Stimulated activated CD4-positive, alpha-beta T cell treated with anti-CD3 and anti-CD28 coated beads, Interleukin-12 subunit alpha, Interleukin-12 subunit beta, amount 100 ng/mL, for 24 hours (primary cell): ENCODE measurements around the gene TMEM86A.
A peak's percentile ranks its signal among the peaks of the same experiment; 100 is the strongest.

Experiments
- DNase-seq, 2 experiments: peaks; one replicate each; pipeline ENCODE4 v3.0.0-alpha.2; 2020; ENCODE audit warnings: low read depth in 2 of 2

TMEM86A gene

DNA sequence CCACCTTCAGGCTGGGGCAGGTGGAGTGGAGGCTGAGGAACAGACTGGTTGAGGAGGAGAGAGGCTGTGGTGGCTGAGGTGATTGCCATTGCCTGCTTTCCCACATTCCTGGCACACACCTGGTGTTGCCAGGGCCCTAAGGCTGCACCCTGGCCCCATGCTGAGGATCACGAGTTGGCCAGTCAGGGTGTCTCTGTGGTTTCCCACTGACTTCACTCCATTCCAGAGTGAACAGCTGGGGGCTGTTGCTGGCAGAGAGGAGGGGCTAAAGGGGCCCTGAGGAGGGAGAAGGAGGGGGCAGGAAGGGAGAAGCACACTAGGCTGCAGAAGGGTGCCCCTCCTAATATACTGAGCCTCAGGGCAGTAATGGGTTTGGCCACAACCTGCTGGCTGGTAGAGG is 1.8 kb downstream of the TMEM86A start:
- no peak for DNase-seq

- no peak for DNase-seq
Measured at GRCh38 chr11:18700872-18701271, 2.3 kb downstream of the TMEM86A start.

- no peak for DNase-seq
Measured at GRCh38 chr11:18701614-18702216, 3.1 kb downstream of the TMEM86A start.

DNA sequence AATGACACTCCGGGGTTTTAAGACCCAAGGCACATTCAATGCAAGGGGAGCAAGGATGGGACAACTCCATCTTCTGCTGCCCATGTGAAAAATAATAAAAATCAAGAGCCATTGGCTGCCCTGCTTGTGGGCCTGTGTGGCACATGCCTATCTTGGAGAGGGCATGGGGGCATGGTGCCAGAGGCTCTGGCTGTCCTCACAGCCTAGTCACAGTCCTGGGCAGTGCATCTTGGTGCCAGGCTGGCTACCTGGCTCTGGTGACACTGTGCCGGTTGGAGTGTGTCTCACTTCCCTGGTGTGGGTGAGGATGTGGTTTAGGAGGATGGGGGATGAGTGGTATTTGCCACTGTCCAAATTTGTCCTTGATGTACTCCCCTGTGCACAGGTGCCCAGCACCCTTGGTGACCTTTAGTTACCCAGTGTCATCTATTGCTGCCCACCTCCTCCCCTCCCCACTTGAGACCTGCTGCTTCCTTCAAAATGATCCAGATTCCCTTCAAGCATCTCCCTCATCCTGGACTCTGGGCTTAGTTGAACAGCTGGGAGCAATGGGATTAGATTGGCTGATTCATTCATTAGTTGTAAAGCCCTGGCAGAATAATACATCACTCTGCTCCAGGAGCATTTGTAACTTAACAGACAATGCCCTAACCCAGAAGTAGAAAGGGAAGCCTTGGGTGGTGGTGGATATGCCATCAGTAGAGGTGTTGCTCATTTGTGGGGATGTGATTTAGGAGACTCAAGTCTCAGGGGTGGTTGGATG is 4.6 kb downstream of the TMEM86A start:
- DNase-seq, result no peak

GRCh38 chr11:18704045-18704645 is 5.6 kb downstream of the TMEM86A start:
- no peak for DNase-seq

- DNase-seq, result no peak
Measured at GRCh38 chr11:18704698-18705097, 6.1 kb downstream of the TMEM86A start.

- peak in 1 of 2 experiments; percentile 14 for DNase-seq
Measured at GRCh38 chr11:18705651-18706281, 7.2 kb downstream of the TMEM86A start.

DNA sequence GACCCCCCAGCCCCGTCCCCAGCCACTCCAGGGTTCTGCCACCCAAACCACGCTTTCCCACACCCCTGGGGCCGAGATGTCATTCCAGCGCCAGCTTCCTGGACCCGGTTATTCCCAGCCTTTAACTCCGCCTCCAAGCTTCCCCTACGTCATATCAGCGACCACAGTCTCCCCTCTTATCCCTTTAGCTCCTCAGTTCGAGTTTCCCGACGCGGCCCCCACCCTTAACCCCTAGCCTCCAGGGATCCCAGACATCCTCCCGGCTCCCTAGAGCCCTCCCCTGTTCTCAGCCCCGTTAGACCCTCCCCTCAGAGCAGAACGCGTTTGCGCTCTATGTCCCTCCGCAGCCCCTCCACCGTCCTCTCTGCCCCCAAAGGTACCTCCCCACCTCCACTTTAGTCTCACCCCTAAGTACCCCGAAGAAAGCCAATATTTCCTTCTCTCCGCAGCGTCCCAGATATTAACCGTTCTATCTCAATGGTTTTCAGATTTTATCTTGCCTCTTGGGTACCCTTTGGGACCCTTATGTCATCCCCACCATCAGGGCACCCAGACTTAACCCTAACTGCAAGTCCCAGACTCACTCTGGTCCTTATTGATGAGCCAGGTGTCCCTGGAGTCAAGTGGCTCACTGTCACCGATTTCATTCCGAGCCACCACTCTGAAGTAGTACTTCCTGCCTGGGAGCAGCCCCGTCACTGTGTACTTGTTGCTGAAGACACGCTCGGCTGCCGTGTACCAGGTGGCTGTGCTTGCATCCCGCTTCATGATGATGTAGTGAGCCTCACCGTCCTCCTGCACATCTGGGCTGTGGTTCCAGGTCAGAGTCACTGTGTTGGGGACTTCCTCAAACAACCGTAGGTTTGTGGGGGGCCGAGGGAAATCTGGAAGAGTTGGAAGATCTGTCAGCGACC is 8.0 kb downstream of the TMEM86A start:
- DNase-seq, result peak in 1 of 2 experiments; percentile 17

GRCh38 chr11:18707811-18708340 is 9.3 kb downstream of the TMEM86A start:
- DNase-seq, result no peak

DNA sequence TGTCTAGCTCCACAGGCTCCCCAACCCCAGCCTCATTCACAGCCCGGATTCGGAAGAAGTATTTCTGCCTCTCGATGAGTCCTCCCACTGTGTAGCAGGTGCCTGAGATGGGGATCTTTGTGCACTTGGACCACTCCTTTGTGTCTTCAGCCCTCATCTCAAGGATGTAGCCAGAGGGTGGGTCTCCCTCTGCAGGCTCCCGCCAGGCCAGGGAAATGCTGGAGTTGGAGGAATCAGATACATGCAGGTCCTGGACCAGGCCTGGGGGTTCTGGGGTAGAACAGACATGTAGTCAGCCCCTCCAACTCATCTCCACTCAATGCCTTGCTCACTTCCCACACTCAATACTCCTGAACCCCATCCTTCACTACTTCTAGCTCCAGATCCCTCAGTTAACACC is 10.8 kb downstream of the TMEM86A start:
- DNase-seq, result no peak

DNA sequence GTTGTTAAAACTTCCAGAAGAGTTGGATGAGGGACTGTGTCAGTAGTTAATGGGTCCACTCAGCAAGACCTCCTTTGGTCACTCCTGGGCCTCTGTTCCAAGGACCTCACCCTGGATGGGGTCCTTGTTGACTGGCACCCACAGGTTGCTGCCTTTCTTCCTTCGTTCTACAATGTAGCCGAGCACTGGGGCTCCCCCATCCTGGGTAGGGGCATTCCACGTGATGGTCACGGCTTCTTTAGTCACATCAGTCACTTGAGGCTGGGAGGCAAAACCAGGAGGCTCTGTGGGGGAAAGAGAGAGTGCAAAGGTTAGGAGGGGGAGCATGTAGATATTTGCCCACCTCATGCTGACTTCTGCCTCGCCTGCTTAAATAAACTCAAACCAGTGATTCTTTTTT is 12.0 kb downstream of the TMEM86A start:
- DNase-seq, result no peak

GRCh38 chr11:18713646-18714442 is 15.3 kb downstream of the TMEM86A start:
- DNase-seq, result no peak

GRCh38 chr11:18714443-18714780 is 15.8 kb downstream of the TMEM86A start:
- no peak for DNase-seq

- no peak for DNase-seq
Measured at GRCh38 chr11:18715476-18715875, 16.9 kb downstream of the TMEM86A start.

- DNase-seq, result no peak
Measured at GRCh38 chr11:18720091-18720807, 21.7 kb downstream of the TMEM86A start.

GRCh38 chr11:18720808-18721560 is 22.4 kb downstream of the TMEM86A start:
- peak; percentile 66 to 83 for DNase-seq

GRCh38 chr11:18721561-18722292 is 23.1 kb downstream of the TMEM86A start:
- DNase-seq, result peak in 1 of 2 experiments; percentile 45

DNA sequence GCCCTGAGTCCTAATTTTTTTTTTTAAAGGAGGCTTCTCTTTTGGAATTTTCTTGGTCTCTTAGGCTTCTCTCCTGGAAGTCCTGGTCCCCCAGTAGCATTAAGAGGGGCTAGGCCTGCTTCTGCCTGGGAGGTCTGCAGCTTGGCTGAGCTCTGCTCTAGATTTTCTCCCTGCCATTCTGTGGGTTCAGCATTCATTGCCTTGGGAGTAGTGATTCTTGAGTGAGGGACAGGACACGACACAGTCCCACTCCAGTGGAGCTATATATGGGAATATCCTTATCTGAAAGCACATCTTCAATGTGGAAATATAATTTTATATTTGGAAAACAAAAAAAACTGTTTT is 23.7 kb downstream of the TMEM86A start:
- no peak for DNase-seq

GRCh38 chr11:18723991-18724390 is 25.4 kb downstream of the TMEM86A start:
- no peak for DNase-seq
